Thoracic aorta (tissue), 2 donors: ENCODE results near the gene RAB9A. TPM values are rescaled to one million over a fixed set of nuclear protein-coding genes. Genes with fewer than 3 reads are reported as not detected.

Source experiments
- ATAC-seq: fragments of 150-250 bp; one replicate; pipeline ENCODE4 v1.8.0; 2017; ENCODE audit warnings: low read depth; ENCODE audit not compliant: insufficient number of reproducible peaks, low FRiP score
- DNase-seq: peaks from one replicate; pipeline ENCODE4 v3.0.0-alpha.2; 2020; ENCODE audit warnings: low spot score
- H3K27ac ChIP-seq, 2 donors: fragments of 200-600 bp; sonication (generic); 1 replicate in 1 of 2; 2 replicates in 1 of 2; pipeline ENCODE4 v1.5.1; 2016; ENCODE audit warnings: mild to moderate bottlenecking in 2 of 2, moderate library complexity in 2 of 2
- H3K27me3 ChIP-seq: fragments of 200-600 bp; sonication (generic); replicated peaks from 2 replicates; pipeline ENCODE4 v1.6.0; 2016; ENCODE audit warnings: mild to moderate bottlenecking; ENCODE audit not compliant: insufficient read depth
- H3K36me3 ChIP-seq: fragments of 200-600 bp; sonication (generic); one replicate; pipeline ENCODE4 v1.5.1; 2016
- H3K4me1 ChIP-seq, 2 donors: fragments of 200-600 bp; sonication (generic); 1 replicate in 1 of 2; 2 replicates in 1 of 2; pipeline versions ENCODE4 v1.5.1 to v1.6.0; 2016; ENCODE audit warnings: low read depth in 2 of 2, mild to moderate bottlenecking in 1 of 2; ENCODE audit not compliant: control insufficient read depth in 1 of 2
- H3K4me3 ChIP-seq: fragments of 200-600 bp; sonication (generic); 2 replicates; pipeline ENCODE4 v1.5.1; 2016; ENCODE audit warnings: mild to moderate bottlenecking
- H3K9me3 ChIP-seq: fragments of 200-600 bp; sonication (generic); 2 replicates; pipeline ENCODE4 v1.5.1; 2016
- total RNA-seq, 2 donors: library from RNA; depleted of rRNA; stranded (reverse); fragments of >200 nt; gene quantifications; one replicate each; pipeline versions ENCODE4 v1.1.0 to v1.2.3, GENCODE V29; 2016
- TF ChIP-seq, protein P1 (sequence below): fragments of 200-600 bp; sonication (generic); IDR thresholded peaks from one replicate; pipeline ENCODE4 v1.5.1; 2019; ENCODE audit warnings: antibody characterized with exemption

Gene RAB9A
- total RNA-seq, 2 donors from 2014 or later: 20.0 to 21.7 TPM

GRCh38 chrX:13755254-13755653 is 66.3 kb downstream of the RAB9A start:
- Histone ChIP-seq H3K4me1 (no peaks in the 10 kb centered on the region), H3K36me3 (peaks cover 2% of the 10 kb centered on the region), H3K4me3 (no peak overlapping the region), H3K27ac (no peak overlapping the region), H3K9me3 (no peaks in the 10 kb centered on the region), H3K27me3 (no peaks in the 10 kb centered on the region)
- DNase-seq (no peak), ATAC-seq (no peak)
- TF ChIP-seq, protein P1, sequence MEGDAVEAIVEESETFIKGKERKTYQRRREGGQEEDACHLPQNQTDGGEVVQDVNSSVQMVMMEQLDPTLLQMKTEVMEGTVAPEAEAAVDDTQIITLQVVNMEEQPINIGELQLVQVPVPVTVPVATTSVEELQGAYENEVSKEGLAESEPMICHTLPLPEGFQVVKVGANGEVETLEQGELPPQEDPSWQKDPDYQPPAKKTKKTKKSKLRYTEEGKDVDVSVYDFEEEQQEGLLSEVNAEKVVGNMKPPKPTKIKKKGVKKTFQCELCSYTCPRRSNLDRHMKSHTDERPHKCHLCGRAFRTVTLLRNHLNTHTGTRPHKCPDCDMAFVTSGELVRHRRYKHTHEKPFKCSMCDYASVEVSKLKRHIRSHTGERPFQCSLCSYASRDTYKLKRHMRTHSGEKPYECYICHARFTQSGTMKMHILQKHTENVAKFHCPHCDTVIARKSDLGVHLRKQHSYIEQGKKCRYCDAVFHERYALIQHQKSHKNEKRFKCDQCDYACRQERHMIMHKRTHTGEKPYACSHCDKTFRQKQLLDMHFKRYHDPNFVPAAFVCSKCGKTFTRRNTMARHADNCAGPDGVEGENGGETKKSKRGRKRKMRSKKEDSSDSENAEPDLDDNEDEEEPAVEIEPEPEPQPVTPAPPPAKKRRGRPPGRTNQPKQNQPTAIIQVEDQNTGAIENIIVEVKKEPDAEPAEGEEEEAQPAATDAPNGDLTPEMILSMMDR: no peak

DNA sequence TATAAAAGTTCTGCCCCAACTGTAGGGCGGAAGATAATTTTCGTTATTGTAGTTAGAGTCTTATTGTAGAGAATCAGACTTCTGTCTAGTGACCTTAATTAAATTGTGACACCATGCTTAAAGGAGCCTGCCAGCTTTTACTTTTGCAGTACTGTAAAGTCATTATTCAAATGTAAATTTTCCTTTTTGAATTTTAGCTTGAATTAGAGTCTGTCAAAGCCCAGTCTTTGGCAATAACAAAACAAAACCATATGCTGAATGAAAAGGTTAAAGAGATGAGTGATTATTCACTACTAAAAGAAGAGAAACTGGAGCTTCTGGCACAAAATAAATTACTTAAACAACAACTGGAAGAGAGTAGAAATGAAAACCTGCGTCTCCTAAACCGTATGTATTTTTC is 67.5 kb downstream of the RAB9A start:
- Histone ChIP-seq H3K27ac (no peak overlapping the region), H3K27me3 (no peaks in the 10 kb centered on the region), H3K4me1 (no peaks in the 10 kb centered on the region), H3K36me3 (peaks cover 2% of the 10 kb centered on the region), H3K4me3 (no peak overlapping the region), H3K9me3 (no peaks in the 10 kb centered on the region)
- no peak for DNase-seq
- ATAC-seq: no peak
- TF ChIP-seq, protein P1: no peak

DNA sequence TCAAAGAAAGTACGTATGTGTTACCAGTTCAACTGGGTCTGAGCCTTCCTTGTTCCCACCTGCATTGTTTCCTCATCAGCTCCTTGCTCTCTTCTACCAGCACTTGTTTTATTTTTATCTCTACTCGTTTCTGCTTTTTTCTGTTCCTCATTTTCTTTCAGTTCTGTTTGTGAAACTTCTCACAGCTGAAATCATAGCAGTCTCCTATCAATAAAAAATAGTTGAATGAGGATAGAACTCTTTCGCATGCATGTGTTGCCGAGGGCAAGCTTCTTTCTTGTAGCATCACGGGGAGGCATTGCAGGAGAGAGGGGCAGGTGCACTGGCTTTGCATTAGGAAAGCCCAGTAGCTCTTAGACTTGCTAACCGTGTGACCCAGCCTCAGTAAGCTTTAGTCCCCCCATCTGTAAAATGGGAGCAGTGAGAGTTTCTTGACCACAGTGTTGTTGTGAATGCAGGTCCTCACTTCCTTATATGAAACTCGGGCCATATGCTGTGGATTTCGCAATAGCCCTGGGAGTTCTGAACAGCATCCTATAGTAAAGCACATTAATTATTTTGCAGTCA is 70.3 kb downstream of the RAB9A start:
- peaks cover 0 to 18% of the 10 kb centered on the region in 2 donors for H3K4me1 ChIP-seq
- no peak overlapping the region for H3K27ac ChIP-seq
- peaks cover 2% of the 10 kb centered on the region for H3K36me3 ChIP-seq
- ATAC-seq (no peak), DNase-seq (no peak)
- H3K4me3 ChIP-seq: no peak overlapping the region
- H3K27me3 ChIP-seq: no peaks in the 10 kb centered on the region
- no peaks in the 10 kb centered on the region for H3K9me3 ChIP-seq
- TF ChIP-seq, protein P1: no peak

Other genes with a start within 250 kb of the RAB9A start
- not detected for gene EGFL6, start 119.5 kb upstream of the RAB9A start, total RNA-seq
- gene TCEANC, start 36.0 kb upstream of the RAB9A start, total RNA-seq: 1 to 10 TPM; 2.6 to 9.6 TPM
- gene TRAPPC2, start 45.5 kb downstream of the RAB9A start, total RNA-seq: 10 to 100 TPM; 15.0 to 24.2 TPM
- 10 to 100 TPM; 15.3 to 19.0 TPM for gene OFD1, start 45.6 kb downstream of the RAB9A start, total RNA-seq
- gene GPM6B, start 128.0 kb downstream of the RAB9A start, total RNA-seq: 10 to 100 TPM; 23.7 to 33.7 TPM